Left renal cortex interstitium (tissue), 4 donors: ENCODE results near the gene EHBP1L1. TPM values are rescaled to one million over a fixed set of nuclear protein-coding genes. Genes with fewer than 3 reads are reported as not detected.
A peak's percentile ranks its signal among the peaks of the same experiment; 100 is the strongest.
"Not testable (repeated sequence)": the region's sequence is repeated elsewhere in the genome, so short reads cannot be mapped to it uniquely, and the experiment has no call there.

ENCODE experiments used
- DNase-seq, 4 donors: peaks; one replicate each; pipeline ENCODE4 v3.0.0-alpha.2; 2013; ENCODE audit warnings: low read depth in 4 of 4, low spot score in 2 of 4, missing footprints in 1 of 4
- polyA plus RNA-seq, 4 donors: library from polyadenylated mRNA; unstranded; fragments of 120-200 nt; gene quantifications; one replicate each; pipeline ENCODE4 v1.2.1, GENCODE V29; 2013; ENCODE audit not compliant: insufficient read length in 4 of 4

EHBP1L1 gene
- polyA plus RNA-seq, 4 donors: 9.4 to 23.3 (median 16.2) TPM

DNA sequence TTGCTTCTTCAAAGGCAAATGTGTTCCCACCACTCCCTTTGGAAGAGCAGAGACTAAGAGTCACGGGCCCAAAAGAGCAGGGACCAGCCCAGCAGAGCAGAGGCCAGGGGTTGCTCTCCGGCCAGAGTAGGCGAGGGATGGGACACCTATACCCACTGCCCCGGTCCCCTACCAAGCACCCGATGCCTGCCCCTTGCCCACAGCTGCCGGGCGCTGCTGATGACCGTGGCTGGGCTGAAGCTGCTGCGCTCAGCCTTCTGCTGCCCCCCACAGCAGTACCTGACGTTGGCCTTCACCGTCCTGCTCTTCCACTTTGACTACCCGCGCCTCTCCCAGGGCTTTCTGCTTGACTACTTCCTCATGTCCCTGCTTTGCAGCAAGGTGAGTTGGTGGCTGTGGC is 51.3 kb downstream of the EHBP1L1 start:
- DNase-seq: no peak

- no peak for DNase-seq
Observed at GRCh38 chr11:65629579-65629978, 53.7 kb downstream of the EHBP1L1 start.

DNA sequence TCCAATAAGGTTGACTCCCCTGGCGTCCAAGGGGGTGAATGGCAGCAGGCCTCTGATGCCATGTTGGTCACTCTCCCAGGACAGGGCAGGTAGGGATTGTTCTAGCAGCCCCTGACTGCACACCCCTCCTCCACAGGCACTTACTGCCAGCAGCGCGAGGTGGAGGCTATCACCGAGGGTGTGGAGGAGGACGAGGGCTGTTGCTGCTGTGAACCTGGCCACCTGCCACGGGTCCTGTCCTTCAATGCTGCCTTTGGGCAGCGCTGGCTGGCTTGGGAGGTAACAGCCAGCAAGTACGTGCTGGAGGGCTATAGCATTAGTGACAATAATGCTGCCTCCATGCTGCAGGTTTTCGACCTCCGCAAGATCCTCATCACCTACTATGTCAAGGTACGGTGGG is 54.4 kb downstream of the EHBP1L1 start:
- DNase-seq: no peak

- no peak for DNase-seq
Observed at GRCh38 chr11:65633390-65634108, 57.7 kb downstream of the EHBP1L1 start.

GRCh38 chr11:65634109-65634436 is 58.2 kb downstream of the EHBP1L1 start:
- no peak for DNase-seq

GRCh38 chr11:65634440-65634839 is 58.6 kb downstream of the EHBP1L1 start:
- no peak for DNase-seq

DNA sequence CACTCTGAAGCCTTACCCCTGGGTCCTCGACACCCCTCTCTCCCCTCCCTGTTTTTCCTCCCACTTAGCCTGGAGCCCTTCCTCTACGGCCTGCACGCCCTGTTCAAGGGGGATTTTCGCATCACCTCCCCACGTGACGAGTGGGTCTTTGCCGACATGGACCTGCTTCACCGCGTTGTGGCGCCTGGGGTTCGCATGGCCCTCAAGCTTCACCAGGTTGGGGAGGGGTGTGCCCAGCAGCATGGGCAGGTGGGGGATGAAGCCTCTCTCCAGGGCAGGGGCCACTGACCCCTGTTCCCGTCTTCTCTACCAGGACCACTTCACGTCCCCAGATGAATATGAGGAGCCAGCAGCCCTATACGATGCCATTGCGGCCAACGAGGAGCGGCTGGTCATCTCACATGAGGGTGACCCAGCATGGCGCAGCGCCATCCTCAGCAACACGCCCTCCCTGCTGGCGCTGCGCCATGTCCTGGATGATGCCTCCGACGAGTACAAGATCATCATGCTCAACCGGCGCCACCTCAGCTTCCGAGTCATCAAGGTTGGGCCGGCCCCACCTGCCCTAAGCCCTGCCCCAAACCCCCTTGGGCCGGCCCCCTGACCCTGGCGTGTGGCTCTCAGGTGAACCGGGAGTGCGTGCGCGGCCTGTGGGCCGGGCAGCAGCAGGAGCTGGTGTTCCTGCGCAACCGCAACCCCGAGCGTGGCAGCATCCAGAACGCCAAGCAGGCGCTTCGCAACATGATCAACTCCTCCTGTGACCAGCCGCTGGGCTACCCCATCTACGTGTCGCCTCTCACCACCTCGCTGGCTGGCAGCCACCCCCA is 59.3 kb downstream of the EHBP1L1 start:
- no peak for DNase-seq

- DNase-seq: no peak
Observed at GRCh38 chr11:65636108-65637031, 60.5 kb downstream of the EHBP1L1 start.

DNA sequence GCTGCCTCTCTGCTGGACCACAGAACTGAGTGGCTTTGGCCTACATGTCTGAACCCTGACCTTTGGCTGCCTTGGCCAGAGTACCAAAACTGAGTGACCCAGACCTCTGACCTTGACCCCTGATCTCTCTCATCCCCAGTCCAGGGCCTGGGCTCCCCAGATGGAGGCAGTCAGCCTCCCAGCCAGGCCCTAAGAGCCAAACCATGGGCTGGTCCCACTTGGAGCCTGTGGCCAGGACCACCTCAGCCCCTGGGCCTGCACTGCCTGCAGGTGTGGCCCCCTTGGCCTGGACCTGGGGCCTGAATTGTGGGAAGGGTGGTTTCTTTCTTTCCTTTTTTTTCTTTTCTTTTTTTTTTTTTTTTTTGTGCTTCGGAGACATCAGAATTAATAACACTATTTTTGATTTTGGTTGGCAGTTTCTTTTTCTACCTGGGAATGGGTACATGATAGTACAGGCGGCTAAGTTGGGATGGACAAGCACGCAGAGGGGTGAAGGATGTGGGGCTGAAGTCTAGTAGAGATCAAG is 61.2 kb downstream of the EHBP1L1 start:
- no peak for DNase-seq

- DNase-seq: peak in 2 of 4 donors; percentile 29 to 59
Observed at GRCh38 chr11:65637794-65638419, 62.1 kb downstream of the EHBP1L1 start, which contains the start of gene SIPA1. TSS of gene SIPA1 (plus strand) at chr11:65638101. CDS start at chr11:65640922, 2,821 bp downstream.

GRCh38 chr11:65639228-65639597 is 63.4 kb downstream of the EHBP1L1 start:
- not testable (repeated sequence) for DNase-seq

DNA sequence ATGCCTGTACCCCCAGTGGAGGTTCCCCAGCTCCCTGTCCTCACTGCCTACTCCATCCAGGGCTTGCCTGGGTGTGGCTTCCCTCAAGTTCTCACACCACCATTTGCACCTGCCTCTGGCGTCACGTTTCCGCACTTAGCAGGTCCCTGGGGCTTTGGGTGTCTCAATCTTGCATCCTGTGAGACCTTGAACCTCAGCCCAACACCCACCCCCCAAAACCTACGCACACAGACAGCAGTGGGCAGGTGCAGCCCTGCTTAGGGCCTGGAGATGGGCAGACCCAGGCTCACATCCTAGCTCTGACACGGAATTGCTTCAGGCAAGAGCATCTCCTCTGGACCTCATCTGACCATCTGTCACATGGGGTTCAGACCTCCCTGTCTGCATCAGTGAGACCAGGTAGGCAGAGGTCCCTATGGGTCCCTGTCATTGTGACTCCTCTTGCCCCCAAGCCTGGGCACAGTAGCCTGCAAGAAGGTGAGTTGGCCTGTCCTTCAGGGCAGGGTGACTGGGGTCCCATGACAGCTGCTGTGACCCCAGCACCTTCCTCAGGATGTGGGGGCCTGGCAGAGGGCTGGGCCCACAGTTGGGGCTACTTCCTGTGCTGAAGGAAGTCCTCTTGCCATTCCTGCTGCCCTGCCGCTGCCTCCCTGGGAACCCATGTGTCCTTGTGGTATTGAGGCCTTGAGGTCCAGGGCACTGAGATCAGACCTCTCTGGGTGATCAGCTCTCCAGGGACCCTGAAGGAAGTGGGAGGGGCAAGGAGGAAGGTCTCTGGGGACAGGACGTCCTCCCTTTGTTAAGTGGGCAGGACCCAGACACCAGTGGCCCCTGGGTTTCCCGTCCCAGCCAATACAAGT is 64.0 kb downstream of the EHBP1L1 start:
- no peak for DNase-seq

DNA sequence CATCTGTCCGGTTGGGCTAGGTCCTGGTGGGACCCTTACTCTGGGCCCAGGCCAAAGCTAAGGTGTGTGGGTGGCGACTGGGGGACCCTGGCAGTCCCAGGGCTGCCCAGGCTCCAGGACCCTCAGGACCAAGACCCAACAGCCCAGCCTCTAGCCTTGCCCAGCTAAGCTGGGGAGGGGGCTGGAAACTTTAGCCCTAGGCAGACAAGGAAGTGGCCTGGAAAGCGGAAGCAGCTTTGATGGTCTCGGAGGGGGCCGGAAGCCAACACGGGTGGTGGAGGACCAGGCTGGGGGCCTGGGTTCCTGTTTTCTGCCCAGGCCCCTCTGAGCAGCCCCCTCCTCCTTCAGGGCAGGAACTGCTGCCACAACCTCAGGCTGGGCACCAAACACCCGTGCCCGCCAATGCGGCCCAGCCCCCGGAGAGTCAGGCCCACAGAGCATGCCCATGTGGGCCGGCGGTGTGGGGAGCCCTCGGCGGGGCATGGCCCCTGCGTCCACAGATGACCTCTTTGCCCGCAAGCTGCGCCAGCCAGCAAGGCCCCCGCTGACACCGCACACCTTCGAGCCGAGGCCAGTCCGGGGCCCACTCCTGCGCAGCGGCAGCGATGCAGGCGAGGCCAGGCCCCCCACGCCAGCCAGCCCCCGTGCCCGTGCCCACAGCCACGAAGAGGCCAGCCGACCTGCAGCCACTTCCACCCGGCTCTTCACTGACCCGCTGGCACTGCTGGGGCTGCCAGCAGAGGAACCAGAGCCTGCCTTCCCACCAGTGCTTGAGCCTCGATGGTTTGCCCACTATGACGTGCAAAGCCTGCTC is 64.8 kb downstream of the EHBP1L1 start:
- DNase-seq: no peak

GRCh38 chr11:65641297-65642013 is 65.6 kb downstream of the EHBP1L1 start:
- no peak for DNase-seq
